H1 (cell line): ENCODE results near the gene HOXC5. TPM values are rescaled to one million over a fixed set of nuclear protein-coding genes. Genes with fewer than 3 reads are reported as not detected.
A peak's percentile ranks its signal among the peaks of the same experiment; 100 is the strongest.

Source experiments
- ASH2L ChIP-seq: fragments of 200-600, 300-600 bp; sonication (generic); IDR thresholded peaks from one replicate; pipeline ENCODE4 v1.7.1; 2017; ENCODE audit warnings: low read length
- ATF2 ChIP-seq: IDR thresholded peaks from 2 replicates; pipeline ENCODE4 v1.6.1; 2012; ENCODE audit warnings: low read length, inconsistent platforms
- ATF3 ChIP-seq: IDR thresholded peaks from 2 replicates; pipeline ENCODE4 v1.6.1; 2011; ENCODE audit warnings: low read depth, mild to moderate bottlenecking, low read length; ENCODE audit not compliant: insufficient read depth
- BCL11A ChIP-seq, 2 experiments: IDR thresholded peaks; one replicate each; pipeline ENCODE4 v1.6.1; 2011; ENCODE audit warnings: low read depth in 2 of 2, low read length in 2 of 2, mild to moderate bottlenecking in 2 of 2
- CBX5 ChIP-seq: fragments of 300-800, 300-1000 bp; sonication (generic); IDR thresholded peaks from 2 replicates; pipeline ENCODE4 v1.7.1; 2016; ENCODE audit warnings: antibody characterized with exemption, low read length, low read depth
- CEBPB ChIP-seq: IDR thresholded peaks from 2 replicates; pipeline ENCODE4 v1.6.1; 2012; ENCODE audit warnings: low read depth, low read length
- CTBP2 ChIP-seq: IDR thresholded peaks from 2 replicates; pipeline ENCODE4 v1.7.0; 2011; ENCODE audit warnings: borderline replicate concordance, mild to moderate bottlenecking, moderate library complexity, mixed read lengths, low read length; ENCODE audit not compliant: insufficient read depth, insufficient read length
- EZH2 ChIP-seq: fragments of 200-600 bp; sonication (generic); IDR thresholded peaks from 2 replicates; pipeline ENCODE4 v1.7.1; 2012; ENCODE audit warnings: low read depth, mild to moderate bottlenecking, moderate library complexity, low read length, inconsistent platforms; ENCODE audit not compliant: severe bottlenecking
- KDM4A ChIP-seq: IDR thresholded peaks from one replicate; pipeline ENCODE4 v1.7.1; 2012; ENCODE audit warnings: low read depth, mild to moderate bottlenecking, moderate library complexity, low read length, inconsistent platforms; ENCODE audit not compliant: severe bottlenecking
- POLR2AphosphoS5 ChIP-seq: IDR thresholded peaks from 2 replicates; pipeline ENCODE4 v1.6.1; 2011; ENCODE audit warnings: low read depth, low read length
- RFX5 ChIP-seq: IDR thresholded peaks from 2 replicates; pipeline ENCODE4 v1.6.1; 2011; ENCODE audit warnings: low read depth, low read length, improper control_type of control experiment, borderline replicate concordance
- RNF2 ChIP-seq: fragments of 200-900, 300-1000 bp; sonication (generic); IDR thresholded peaks from 2 replicates; pipeline ENCODE4 v1.7.1; 2016; ENCODE audit warnings: borderline replicate concordance, low read depth, mild to moderate bottlenecking, antibody characterized with exemption, low read length; ENCODE audit not compliant: poor library complexity, severe bottlenecking; ENCODE audit errors: missing control alignments
- RXRA ChIP-seq: IDR thresholded peaks from 2 replicates; pipeline ENCODE4 v1.6.1; 2011; ENCODE audit warnings: low read depth, mild to moderate bottlenecking, low read length, moderate library complexity; ENCODE audit not compliant: insufficient read depth
- SIN3A ChIP-seq, 2 experiments: IDR thresholded peaks in 1 of 2; conservative IDR thresholded peaks in 1 of 2; 2 replicates each; pipeline ENCODE4 v1.6.1; 2011 to 2012; ENCODE audit warnings: low read length in 2 of 2, improper control_type of control experiment in 1 of 2, low read depth in 1 of 2, mild to moderate bottlenecking in 1 of 2
- SP2 ChIP-seq: IDR thresholded peaks from 2 replicates; pipeline ENCODE4 v1.6.1; 2012; ENCODE audit warnings: mild to moderate bottlenecking, low read length, inconsistent platforms
- TEAD4 ChIP-seq: IDR thresholded peaks from 2 replicates; pipeline ENCODE4 v1.6.1; 2012; ENCODE audit warnings: low read depth, low read length, inconsistent platforms, mixed read lengths
- USF2 ChIP-seq: IDR thresholded peaks from 2 replicates; pipeline ENCODE4 v1.6.1; 2011; ENCODE audit warnings: low read length, improper control_type of control experiment
- polyA plus RNA-seq, 7 experiments: library from polyadenylated mRNA; depleted of rRNA in 3 of 7; stranded (reverse) in 5 of 7; unstranded in 2 of 7; fragments of >200 nt in 5 of 7; fragments of 200-250 nt in 2 of 7; gene quantifications; 1 replicate in 5 of 7; 2 replicates in 1 of 7; 4 replicates in 1 of 7; pipeline versions ENCODE4 v1.2.1 to v1.2.3, GENCODE V29; 2011 to 2013; ENCODE audit warnings: missing spikeins in 2 of 7, mixed read lengths in 2 of 7
- total RNA-seq: library from RNA; stranded (reverse); fragmentation: NEBNext Ultra II Directional; extraction: Animal tissue kit (Norgen Biotek cat#: 25700); gene quantifications from 2 replicates; pipeline ENCODE4 v1.2.1, GENCODE V29; 2021

Gene HOXC5
- total and polyA plus RNA-seq, 2 of the 8 experiments (the other 6 are each of a cell fraction or from before 2014, with no cell fraction given), result not detected

GRCh38 chr12:53991077-53991460, 41.8 kb upstream of the HOXC5 start (continued):
- TF ChIP-seq SIN3A (conservative IDR thresholded peaks at IDR 0.05 in 1 of 2, IDR thresholded peaks at IDR 0.05 in 1 of 2; ENCODE audit: low read depth in 1 of 2, low read length in 2 of 2), result no peak
- no peak for TF ChIP-seq CBX5
- TF ChIP-seq POLR2AphosphoS5, result no peak
- TF ChIP-seq ASH2L, result no peak
- TF ChIP-seq RNF2, result peak; percentile 97
- no peak for TF ChIP-seq BCL11A (IDR thresholded peaks at IDR 0.05; ENCODE audit: low read depth in 2 of 2, low read length in 2 of 2)
- no peak for TF ChIP-seq TEAD4
- TF ChIP-seq ATF3, result no peak
- no peak for TF ChIP-seq KDM4A
- no peak for TF ChIP-seq RXRA
- no peak for TF ChIP-seq USF2
- no peak for TF ChIP-seq ATF2
- TF ChIP-seq EZH2, result peak; percentile 82
- no peak for TF ChIP-seq RFX5
- TF ChIP-seq CTBP2, result peak; percentile 32
- no peak for TF ChIP-seq SP2
- no peak for TF ChIP-seq CEBPB
